Measurements from ENCODE around the gene SNX19.
"Not testable (repeated sequence)": the region's sequence is repeated elsewhere in the genome, so short reads cannot be mapped to it uniquely, and the experiment has no call there.

The SNX19 gene

DNA sequence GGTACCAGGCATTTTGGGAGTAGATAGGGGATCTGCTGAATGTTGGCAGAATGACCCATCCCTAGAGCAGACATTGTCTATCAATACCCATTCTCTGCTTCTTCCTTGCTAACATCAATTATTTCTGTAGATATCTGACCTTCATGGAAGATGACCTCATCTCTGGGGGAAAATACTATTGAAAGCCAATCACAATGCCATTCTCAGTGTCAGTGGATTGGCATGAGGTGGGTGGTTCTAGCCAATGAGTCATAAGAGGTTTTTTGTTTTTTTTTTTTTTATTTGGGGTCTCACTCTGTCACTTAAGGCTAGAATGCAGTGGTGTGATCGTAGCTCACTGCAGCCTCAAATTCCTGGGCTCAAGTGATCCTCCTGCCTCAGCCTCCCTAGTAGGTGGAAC, 42.5 kb downstream of the SNX19 start:
- DNase-seq (ENCODE audit: low read depth in 3 of 3) = no peak

DNA sequence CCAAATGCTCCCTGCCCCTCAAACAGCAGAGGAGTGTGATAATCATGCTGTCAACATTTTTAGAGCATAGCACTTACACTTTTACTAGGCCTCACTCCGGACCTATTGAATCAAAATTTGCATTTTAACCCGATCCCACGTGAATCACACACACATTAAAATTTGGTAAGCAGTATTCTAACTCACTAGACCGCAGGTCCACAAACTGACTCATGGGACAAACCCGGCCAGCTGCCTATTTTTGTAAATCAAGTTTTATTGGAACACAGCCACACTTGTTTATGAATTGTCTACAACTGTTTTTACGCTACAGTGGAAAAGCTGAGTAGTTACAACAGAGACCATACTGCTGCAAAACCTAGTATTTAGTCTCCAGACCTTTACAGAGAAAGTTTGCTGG, 43.3 kb downstream of the SNX19 start:
- DNase-seq (ENCODE audit: low read depth in 3 of 3) = no peak

DNA sequence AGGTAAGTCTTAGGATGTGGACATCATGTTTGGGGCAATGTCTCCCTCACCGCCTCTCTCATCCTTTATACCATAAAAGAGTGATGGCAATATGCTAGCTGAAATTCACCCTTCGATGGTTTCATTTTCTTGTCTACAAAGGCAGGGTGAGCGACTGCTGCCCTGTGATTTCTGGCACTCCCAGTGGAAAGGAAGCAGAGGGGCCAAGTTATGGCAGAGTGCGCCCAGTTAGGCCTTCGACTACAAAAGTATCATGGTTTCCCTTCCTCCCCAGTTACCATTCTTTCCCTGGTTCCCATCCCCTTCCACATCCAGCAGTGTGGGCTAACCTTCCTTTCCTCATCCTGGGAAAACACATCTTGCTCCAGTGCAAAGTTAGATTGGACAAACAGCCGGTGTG, 43.8 kb downstream of the SNX19 start:
- DNase-seq (ENCODE audit: low read depth in 3 of 3) = no peak

DNA sequence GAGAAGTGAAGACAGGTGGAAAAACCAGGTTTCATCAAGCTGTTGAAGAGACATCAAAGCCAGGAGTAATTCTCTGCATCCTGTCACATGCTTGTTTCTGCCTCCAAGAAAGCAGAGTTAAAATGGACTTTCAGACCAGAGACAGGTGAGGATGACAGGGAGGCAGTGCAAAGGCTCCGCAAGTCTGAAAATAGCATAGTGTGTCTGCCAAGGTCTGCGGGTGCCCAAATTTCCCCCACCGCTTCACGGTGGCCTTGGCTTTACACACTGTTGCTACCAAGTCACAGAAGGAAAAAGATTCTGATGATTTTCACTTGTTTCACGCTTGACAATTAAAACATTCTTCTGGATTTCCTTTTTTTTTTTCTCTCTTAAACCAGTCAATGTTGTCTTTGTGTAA, 44.2 kb downstream of the SNX19 start:
- no peak for DNase-seq (ENCODE audit: low read depth in 3 of 3)

DNA sequence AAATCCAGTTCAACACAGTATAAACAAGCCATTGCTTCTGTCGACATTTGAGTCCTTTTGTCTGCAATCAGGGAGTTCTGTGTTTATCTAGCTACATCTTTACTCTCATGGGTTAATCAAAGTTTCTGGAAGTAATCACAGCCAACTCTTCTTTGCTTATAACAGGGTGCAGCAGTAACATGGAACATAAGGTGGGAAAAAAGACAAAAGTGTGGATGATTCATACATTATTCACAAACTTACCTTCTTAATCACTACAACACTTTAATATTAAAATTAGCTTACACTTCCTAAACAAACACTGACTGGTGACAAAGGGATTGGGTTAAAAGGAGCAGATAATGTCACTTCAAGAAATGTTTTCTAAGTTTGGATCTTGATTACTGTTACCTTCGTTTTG, 44.7 kb downstream of the SNX19 start:
- DNase-seq (ENCODE audit: low read depth in 3 of 3) = no peak

DNA sequence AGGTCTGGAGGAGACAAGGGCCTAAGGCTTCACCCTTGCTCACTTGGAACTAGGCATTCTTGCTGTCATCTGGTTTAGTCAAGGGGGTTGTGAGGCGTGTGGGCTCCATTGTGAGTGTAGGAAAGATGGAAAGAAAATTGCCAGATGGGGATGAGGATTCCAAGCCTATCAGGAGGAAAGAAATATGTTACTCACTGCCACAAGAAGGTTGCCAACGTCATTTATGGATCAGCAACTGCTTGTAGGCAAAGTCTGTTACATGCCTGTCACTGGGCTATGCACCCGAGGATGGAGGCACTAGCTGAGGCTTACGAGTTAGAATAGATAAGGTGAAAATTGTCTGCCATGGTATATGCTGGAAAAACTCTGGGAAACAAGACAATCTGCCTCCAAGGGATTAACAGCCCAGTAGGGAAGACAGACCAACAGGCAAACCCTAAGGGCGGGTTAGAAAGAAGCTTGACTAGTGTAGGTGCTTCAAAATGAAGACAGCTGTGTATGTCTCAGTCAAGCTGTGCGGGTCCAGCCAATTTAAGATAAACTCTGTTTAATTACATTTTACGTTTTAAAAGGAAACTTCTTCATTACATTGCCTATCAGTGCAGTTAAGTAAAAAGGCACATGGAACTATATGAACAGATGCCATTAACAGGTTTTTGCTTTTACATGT, 47.4 kb downstream of the SNX19 start:
- no peak for DNase-seq (ENCODE audit: low read depth in 3 of 3)

DNA sequence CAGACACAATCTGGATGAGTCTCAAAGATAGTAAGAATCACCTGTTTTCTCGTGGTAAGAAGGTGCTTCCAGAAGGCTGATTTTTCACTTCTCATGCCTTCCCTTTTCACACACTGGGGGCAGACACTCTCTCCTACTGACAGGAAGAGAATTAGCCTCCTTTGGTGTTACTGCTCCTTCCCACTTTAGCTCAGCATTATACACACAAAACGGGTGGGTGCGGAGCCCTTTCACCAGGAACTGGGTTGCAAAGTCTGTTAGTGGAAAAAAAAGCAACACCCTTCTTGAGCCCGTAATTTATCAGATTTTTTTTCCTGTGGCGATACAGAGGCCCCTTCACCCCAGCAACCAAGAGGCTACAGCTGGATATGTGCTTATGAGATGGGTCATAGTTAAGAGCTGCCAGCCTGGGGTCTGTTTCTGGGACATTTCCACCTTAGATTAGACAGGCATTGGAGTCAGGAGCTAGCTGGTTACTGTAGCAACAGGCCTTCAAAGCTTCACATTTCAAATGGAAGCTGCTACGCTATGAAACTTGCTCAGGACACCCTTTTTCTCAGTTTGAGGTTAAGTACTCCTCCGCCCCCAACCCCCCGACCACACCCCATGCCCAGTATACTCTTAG, 48.1 kb downstream of the SNX19 start:
- DNase-seq (ENCODE audit: low read depth in 3 of 3) = no peak

DNA sequence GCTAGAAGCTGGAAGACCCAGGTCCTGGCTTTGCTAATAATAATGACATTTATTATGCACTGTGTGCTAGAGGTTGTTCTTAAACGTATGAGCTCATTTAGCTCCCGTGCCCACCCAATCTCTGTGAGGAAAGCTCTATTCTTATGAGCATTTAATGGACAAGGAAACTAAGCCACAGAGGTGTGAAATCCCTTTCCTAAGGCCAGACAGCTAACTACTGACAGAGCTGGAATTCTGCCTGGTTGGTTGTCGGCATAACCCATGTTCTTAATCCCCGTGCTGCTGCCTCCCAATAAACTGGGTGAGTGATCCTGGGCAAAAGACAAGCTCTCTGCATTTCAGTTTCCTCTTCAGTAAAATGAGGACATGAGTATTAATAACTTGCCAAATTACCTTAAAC, 49.4 kb downstream of the SNX19 start:
- no peak for DNase-seq (ENCODE audit: low read depth in 3 of 3)

DNA sequence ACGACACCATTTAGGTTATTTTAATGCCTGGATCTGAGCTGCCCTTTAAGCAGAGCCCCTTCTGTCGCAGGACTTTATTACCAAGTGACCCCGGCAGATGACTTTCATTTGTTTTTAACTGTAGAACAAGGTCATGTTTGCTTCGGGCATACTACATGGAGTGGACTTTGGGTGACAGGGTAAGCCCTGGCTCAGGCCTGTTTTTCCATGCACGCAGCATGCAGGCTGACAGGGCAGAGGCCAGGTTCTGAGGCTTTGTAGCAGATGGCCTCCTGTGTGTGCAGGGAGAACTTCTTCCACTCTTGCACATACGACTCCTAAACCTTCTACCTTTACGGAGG, 50.5 kb downstream of the SNX19 start:
- DNase-seq (ENCODE audit: low read depth in 3 of 3) = no peak

DNA sequence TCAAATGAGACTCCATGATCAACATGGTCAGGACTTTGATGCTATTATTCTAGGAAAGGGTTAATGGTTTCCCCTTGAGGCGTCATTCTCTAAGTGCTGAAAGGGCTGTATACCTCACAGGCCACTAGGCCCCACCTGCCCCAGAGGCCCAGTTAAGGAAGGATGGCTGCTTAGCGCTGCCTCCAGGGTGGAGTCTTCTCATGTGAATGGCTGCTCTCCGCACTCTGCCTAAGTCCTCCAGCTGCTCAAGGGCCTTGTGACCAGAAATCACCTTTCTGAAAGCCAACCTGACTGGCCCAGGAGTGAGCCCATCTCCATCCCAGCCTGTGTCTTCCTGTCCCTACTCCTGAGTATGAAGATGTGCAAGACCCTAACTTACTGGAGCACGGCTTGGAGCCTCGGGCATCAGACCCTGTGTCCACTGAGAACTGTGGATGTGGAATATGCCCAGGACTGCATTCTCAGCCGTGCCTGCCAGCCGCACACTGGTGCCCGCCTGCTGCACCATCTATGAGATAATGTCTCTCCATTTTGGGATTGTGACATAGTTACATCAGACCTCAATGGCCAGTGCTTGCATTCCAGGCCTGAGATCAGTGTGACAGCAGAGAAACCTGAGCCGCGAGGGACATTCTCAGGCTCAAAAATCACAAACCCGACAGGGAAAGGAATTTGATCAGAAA, 51.0 kb downstream of the SNX19 start:
- DNase-seq (ENCODE audit: low read depth in 3 of 3) = no peak

DNA sequence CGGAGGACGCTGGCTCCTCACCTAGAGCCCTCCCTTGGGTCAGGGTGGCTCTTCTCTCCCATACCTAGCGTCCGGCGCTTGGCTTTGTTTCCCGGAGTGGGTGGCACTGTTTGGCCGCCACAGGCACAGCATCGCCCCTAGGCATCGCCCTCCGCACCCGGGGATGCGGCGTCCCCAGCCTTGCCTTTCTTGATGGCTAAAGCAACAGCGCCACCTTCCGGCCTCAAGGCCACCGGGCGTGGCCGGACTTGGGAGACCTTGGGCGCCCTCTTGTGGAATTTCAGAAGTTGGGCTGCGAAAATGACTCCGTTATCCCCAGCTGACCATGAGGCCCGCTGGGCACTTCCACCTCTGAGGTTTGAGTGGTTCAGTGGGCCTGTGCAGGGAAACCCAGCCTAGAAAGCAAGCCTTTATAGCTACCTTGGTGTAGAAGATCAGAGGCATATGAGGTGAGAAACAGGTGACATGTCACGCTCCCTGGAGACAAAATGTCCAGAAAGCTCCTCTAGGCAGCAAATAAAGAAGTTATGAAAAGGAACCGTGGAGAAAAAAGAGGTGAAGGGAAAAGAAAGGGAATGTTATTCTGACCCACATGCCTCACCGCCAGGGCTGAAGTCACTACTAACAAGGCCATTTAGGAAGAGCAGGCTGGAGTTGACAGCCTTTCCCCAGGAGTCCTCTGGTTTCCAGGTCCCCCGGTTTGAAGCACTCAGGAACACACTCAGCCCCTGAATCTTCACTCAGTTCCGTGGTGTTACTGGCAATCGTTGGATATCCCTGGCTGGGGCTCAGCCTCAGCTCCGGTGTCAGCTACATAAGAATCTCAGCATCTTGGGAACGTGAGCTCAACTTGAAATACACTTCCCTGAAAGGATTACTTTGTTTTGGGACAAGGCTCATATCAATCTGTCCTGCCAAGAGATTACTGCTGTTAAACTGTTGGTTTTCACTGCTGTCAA, 54.1 kb downstream of the SNX19 start:
- peak; percentile 68 to 71 (median 69) for DNase-seq (ENCODE audit: low read depth in 3 of 3)

DNA sequence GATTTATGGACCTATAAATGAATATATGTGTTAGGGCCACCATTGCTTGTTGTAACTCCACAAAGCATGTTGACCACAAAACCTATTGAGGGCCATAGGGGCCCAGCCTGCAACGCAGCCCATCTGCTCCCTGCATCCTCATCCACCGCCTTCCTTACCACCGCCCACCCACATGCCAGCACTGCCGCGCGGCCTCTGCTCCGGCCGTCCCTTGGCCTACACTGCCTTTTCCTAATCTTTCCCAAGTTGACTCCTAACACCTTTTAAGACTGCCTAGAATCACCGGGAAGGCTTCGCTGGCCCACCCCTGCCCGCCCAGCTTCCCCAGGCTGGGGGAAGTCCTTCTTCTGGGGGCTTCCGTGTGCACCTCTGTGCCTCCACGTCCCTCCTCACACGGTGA, 55.0 kb downstream of the SNX19 start:
- no peak for DNase-seq (ENCODE audit: low read depth in 3 of 3)

DNA sequence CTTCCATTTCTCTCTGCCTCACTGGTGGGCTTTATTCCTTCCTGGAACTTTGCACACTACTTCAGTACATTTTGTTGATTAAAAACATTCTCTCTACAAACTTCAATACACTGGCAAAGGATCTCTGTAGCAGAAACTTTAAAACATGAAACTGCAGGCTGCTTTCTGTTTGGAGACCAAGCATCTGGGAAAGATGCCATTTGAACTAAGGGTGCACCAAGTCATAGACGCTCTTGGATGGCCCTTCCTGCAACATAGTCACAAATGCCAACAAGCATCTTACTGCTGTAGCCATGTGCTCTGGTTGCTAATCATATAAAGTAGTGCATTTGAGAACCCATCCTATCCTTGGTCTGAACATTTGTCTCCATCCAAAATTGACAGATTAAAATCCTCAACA, 56.4 kb downstream of the SNX19 start:
- no peak for DNase-seq (ENCODE audit: low read depth in 3 of 3)

DNA sequence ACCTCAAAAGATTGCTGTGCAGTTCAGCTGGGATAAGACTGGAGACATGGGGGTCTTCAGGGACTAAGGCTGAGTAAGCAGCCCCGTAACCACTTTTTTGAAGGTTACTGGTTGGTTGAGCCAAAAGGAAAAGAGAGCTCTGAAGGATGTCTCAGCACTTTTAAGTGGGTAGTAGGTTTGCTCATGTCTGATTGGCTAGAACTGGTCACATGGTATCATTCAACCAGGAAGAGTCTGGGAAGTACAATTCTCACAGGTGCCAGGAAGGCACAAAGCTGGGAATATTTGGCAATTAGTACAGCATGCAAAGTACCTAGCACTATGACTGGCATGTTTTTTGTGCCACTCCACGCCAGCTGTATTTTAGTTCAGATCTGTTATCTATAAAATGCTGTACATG, 58.1 kb downstream of the SNX19 start:
- DNase-seq (ENCODE audit: low read depth in 3 of 3) = no peak

DNA sequence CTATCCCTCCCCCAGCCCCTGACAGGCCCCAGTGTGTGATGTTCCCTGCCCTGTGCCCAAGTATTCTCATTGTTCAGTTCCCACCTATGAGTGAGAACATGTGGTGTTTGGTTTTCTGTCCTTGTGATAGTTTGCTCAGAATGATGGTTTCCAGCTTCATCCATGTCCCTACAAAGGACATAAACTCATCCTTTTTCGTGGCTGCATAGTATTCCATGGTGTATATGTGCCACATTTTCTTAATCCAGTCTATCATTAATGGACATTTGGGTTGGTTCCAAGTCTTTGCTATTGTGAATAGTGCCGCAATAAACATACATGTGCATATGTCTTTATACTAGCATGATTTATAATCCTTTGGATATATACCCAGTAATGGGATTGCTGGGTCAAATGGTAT, 60.6 kb downstream of the SNX19 start:
- DNase-seq (ENCODE audit: low read depth in 3 of 3) = not testable (repeated sequence)

DNA sequence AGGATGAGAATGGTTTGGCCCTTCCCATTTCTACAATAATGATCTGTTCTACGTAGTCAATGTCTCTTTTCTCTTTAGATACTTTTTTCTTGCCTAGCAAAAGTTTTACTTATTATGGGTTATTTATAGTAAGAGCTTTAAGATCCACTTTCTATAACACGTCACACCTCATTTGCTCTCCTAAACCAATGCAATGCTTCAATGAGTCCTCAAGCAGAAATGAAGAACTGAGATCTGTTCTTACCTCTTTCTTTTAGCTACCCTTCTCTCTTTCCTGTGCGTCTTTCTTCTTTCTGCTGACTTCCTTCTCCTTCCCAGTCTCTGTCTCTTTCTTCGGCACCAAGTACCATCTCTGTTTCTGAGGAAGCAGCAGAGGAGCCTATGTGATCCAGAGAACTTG, 61.8 kb downstream of the SNX19 start:
- no peak for DNase-seq (ENCODE audit: low read depth in 3 of 3)

DNA sequence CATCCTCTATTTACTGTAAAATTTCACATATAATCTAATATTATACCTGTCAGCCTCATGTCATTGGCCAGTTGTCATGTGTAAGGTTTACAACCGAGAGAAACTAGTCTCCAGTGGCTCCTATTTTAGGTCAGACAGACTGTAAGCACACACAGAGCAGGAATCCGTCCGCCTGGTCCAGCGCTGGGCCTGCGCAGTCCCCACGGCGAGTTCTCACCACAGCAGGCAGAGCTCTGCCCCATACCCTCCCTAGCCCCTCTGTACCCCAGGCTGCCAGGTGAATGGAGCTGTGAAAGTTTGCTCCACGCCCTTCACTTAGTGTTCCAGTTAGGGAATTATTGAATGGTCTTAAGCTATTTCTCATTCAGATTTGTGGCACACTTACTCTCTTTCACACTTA, 63.7 kb downstream of the SNX19 start:
- DNase-seq (ENCODE audit: low read depth in 3 of 3) = no peak

DNA sequence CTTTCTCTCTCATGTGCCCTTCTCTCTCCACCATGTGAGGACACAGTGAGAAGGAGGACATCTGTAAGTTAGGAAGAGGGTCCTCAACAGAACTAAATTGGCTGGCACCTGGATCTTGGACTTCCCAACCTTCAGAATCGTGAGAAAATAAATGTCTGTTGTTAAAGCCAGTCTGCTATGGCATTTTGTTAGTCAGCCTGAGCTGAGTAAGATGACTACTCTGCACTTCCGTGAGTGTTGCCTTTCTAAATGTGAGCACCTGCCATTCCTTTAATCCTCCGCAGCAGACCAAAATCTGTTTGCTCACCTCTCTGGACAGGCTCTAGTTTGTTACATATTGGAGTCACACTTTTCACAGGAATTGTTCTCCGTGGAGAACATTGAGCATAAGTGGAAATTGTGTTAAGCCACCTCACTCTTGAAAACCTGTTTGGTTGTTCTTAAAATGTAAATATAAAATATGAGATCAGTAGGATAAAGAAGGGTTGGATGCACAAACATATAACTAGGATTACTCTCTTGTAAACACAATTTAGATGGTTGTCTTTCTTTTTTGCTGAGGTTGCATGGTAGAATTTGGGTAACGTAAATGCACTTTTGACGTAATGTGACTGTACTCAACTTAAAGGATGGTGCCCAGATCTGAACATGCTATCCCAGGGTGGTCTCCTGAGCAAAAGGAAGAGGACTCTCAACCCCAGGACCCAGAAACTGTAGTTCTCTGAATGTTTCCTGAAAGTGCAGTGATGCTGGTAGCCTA, 65.9 kb downstream of the SNX19 start:
- DNase-seq (ENCODE audit: low read depth in 3 of 3) = no peak

DNA sequence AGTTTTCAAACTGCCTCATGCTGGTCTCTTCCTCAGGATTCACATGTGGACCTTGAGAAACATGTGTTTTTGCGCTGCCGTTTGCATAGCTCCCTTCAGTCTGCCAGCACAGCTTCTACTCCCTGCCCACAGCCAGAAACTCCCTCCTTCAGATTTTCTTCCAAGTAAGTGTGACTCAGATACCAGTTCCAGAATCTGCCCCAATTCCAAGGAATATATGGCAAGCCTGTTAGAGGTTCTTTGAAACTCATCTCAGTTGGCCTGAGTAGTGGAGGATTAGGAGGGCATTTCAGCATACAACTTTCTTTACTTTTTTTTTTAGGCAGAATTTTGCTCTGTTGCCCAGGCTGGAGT, 67.1 kb downstream of the SNX19 start:
- no peak for DNase-seq (ENCODE audit: low read depth in 3 of 3)

DNA sequence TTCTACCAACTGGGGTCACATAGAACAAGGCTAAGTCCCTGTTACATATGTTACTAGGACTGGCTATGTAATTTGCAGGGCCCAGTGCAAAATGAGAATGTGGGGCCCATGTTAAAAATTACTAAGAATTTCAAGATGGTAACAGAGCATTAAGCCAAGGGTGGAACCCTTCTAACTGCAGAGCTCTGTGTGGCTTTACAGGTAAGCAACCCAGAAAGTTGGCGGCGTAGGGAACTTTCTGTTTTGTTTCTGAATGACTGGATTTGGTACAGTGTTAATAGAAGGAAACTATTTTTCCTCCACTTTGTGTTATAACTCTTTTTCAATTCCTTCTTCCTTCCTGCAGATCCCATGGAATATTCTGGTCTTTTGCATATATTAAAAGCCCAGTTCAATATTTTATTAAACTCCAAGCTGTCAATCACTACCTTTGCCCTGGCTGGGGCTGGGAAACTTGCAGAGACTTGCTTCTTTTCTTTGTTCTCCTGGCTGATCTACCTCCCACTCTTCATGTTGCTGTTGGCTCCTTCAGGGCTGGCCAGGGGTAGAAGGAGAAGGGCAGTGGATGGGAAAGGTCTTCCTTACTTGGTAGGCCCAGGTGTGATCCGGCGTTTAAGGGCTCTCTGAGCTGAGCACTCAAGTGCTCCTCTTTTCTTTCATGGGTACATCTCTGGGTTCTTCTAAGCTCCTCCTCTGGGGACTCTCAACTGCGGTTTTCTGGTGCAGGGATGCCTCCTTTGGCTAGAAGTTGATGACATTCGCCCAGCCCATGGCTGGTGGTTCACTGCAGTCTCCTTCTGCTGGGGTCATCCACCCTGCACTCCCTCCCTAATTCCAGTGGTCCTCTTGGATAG, 67.7 kb downstream of the SNX19 start:
- DNase-seq (ENCODE audit: low read depth in 3 of 3) = no peak

DNA sequence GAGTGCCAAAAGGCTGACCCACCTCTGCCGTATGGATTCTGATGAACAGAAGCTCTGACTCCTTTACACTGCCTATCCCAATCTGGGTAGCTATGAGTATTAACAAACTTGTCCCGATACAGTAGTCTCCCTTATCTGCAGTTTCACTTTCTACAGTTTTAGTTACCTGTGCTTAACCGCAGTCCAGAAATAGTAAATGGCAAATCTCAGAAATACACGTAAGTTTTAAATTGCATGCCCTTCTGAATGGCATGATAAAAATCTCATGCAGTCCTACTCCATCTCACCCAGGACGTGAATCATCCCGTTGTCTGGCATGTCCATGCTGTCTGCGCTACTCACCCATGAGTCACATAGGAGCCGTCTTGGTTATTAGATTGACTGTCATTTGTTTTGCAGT, 68.8 kb downstream of the SNX19 start:
- DNase-seq (ENCODE audit: low read depth in 3 of 3) = no peak

Data from stimulated activated CD4-positive, alpha-beta T cell treated with anti-CD3 and anti-CD28 coated beads, TNF-alpha, amount 100 ng/mL, for 4 hours (primary cell).